Left ventricle myocardium inferior (tissue), 1 donor: Measurements from ENCODE around the gene DRG2. TPM values are rescaled to one million over a fixed set of nuclear protein-coding genes. Genes with fewer than 3 reads are reported as not detected.
A peak's percentile ranks its signal among the peaks of the same experiment; 100 is the strongest.

Experiments
- DNase-seq: peaks from one replicate; pipeline ENCODE4 v3.0.0-alpha.2; 2020
- H3K27ac ChIP-seq: fragments of 200-600 bp; replicated peaks from 2 replicates; pipeline ENCODE4 v1.8.0; 2021
- H3K27me3 ChIP-seq: fragments of 200-600 bp; 2 replicates; pipeline ENCODE4 v1.8.0; 2021; ENCODE audit warnings: low read depth
- H3K36me3 ChIP-seq: fragments of 200-600 bp; 2 replicates; pipeline ENCODE4 v1.8.0; 2021
- H3K4me1 ChIP-seq: fragments of 200-600 bp; 2 replicates; pipeline ENCODE4 v1.8.0; 2021
- H3K4me3 ChIP-seq: fragments of 200-600 bp; 2 replicates; pipeline ENCODE4 v1.8.0; 2021; ENCODE audit warnings: mild to moderate bottlenecking, moderate library complexity
- H3K9me3 ChIP-seq: fragments of 200-600 bp; replicated peaks from 2 replicates; pipeline ENCODE4 v1.8.0; 2021
- CTCF ChIP-seq: fragments of 200-600 bp; IDR thresholded peaks from 2 replicates; pipeline ENCODE4 v1.8.0; 2021; ENCODE audit warnings: antibody characterized with exemption, mild to moderate bottlenecking, borderline replicate concordance
- intact Hi-C: fragments of 100-400 bp; cut with micrococcal nuclease; formaldehyde crosslinking; loops from one replicate; pipeline ENCODE4 v1.11.0; 2022
- total RNA-seq: library from RNA; stranded (reverse); fragmentation: NEBNext Ultra II Directional; extraction: Animal tissue kit (Norgen Biotek cat#: 25700); gene quantifications from one replicate; pipeline ENCODE4 v1.2.1, GENCODE V29; 2021
- donor health status: DM: no; HTN: yes; CAD: no; lungs with severe emphysema.

The DRG2 gene
- total RNA-seq, 1 donor from 2014 or later, result 20.2 TPM

DNA sequence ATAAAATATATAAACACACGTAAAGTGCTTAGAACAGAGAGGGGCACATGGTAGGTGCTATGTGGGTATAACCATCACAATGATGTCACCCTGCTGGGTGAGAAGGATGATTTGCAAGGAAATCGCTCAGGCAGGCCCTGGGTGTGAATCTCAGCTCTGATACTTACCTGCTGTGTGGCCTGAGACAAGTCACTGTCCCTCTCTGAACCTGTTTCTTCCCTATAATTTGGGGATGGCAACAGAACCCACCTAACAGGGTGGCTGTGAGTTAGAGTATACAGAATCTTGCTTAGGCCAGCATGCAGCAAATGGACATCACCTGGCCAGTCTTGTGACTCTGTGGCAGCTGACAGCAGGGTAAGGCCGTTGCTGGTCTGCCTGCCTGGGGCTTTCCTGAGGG is 59.2 kb downstream of the DRG2 start:
- H3K36me3 ChIP-seq, result no peaks in the 10 kb centered on the region
- no peak overlapping the region for H3K4me3 ChIP-seq
- H3K27ac ChIP-seq, result no peak overlapping the region
- intact Hi-C loops, result no loop called here
- no peaks in the 10 kb centered on the region for H3K4me1 ChIP-seq
- no peaks in the 10 kb centered on the region for H3K9me3 ChIP-seq
- TF ChIP-seq CTCF, result no peak
- no peak for DNase-seq
- H3K27me3 ChIP-seq, result no peaks in the 10 kb centered on the region

DNA sequence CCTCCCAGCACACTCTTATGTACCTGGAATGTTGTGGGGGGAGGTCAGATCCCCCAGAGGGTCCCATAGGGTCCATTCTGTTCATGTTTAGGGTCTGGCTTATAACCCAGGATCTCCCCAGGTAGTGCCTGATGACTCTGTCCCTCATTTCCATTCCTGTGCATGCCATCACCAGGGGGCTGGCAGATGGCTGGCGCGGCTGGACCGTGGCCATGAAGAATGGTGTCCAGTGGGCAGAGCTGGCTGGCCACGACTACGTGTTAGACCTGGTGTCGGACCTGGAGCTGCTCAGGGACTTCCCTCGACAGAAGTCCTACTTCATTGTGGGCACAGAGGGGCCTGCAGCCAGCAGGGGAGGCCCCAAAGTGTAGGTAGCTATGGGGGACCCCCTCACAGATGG is 60.8 kb downstream of the DRG2 start:
- intact Hi-C loops, result no loop called here
- H3K27ac ChIP-seq, result no peak overlapping the region
- peaks cover 8% of the 10 kb centered on the region for H3K4me1 ChIP-seq
- DNase-seq, result no peak
- no peaks in the 10 kb centered on the region for H3K36me3 ChIP-seq
- no peaks in the 10 kb centered on the region for H3K9me3 ChIP-seq
- H3K27me3 ChIP-seq, result no peaks in the 10 kb centered on the region
- no peak overlapping the region for H3K4me3 ChIP-seq
- no peak for TF ChIP-seq CTCF

GRCh38 chr17:18151290-18151689 is 63.5 kb downstream of the DRG2 start:
- Histone ChIP-seq H3K27me3 (no peaks in the 10 kb centered on the region), H3K36me3 (no peaks in the 10 kb centered on the region), H3K9me3 (no peaks in the 10 kb centered on the region), H3K4me3 (no peak overlapping the region), H3K27ac (no peak overlapping the region), H3K4me1 (peaks cover 14% of the 10 kb centered on the region)
- no peak for DNase-seq
- intact Hi-C loops, result no loop called here
- TF ChIP-seq CTCF, result no peak

- H3K4me3 ChIP-seq, result no peak overlapping the region
- H3K36me3 ChIP-seq, result no peaks in the 10 kb centered on the region
- DNase-seq, result no peak
- H3K27me3 ChIP-seq, result no peaks in the 10 kb centered on the region
- H3K9me3 ChIP-seq, result no peaks in the 10 kb centered on the region
- no peak for TF ChIP-seq CTCF
- intact Hi-C loops, result no loop called here
- H3K4me1 ChIP-seq, result peaks cover 22% of the 10 kb centered on the region
- H3K27ac ChIP-seq, result no peak overlapping the region
These were observed 67.4 kb downstream of the DRG2 start for GRCh38 chr17:18155179-18155578.

GRCh38 chr17:18156171-18156975 is 68.6 kb downstream of the DRG2 start:
- no peak for DNase-seq
- Histone ChIP-seq H3K27me3 (no peaks in the 10 kb centered on the region), H3K27ac (peak overlapping the region; percentile 8), H3K4me1 (peaks cover 22% of the 10 kb centered on the region), H3K36me3 (no peaks in the 10 kb centered on the region), H3K9me3 (no peaks in the 10 kb centered on the region), H3K4me3 (no peak overlapping the region)
- TF ChIP-seq CTCF, result no peak
- intact Hi-C loops, result no loop called here

DNA sequence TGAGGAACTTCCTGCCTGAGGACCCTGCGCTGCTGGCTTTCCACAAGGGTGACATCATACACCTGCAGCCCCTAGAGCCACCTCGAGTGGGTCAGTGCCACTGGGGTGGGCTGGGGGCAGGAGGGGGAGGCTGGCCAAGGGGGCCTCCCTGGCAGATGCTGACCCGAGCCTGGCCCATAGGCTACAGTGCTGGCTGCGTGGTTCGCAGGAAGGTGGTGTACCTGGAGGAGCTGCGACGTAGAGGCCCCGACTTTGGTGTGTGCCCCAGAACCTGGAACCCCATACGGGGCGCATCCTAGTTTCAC is 69.2 kb downstream of the DRG2 start:
- DNase-seq, result no peak
- Histone ChIP-seq H3K4me1 (peaks cover 22% of the 10 kb centered on the region), H3K27ac (peak overlapping the region; percentile 8), H3K27me3 (no peaks in the 10 kb centered on the region), H3K9me3 (no peaks in the 10 kb centered on the region), H3K4me3 (no peak overlapping the region), H3K36me3 (no peaks in the 10 kb centered on the region)
- TF ChIP-seq CTCF, result no peak
- intact Hi-C loops, result no loop called here
